Endothelial cell of umbilical vein (primary cell): Measurements from ENCODE around the gene NFKBIA. TPM values are rescaled to one million over a fixed set of nuclear protein-coding genes. Genes with fewer than 3 reads are reported as not detected.

Experiments
- BruUV-seq: library from RNA; stranded (reverse); fragments of 400-500 nt; replicated peaks from 2 replicates; lab custom pipeline; 2021; lab: Mats Ljungman, UMichigan
- CTCF ChIA-PET: fragments of 300-600, 350-600 bp; sonication (Branson Sonifier 250); formaldehyde crosslinking; loops from one replicate; lab custom pipeline; 2021; ENCODE audit warnings: antibody characterized with exemption, inconsistent platforms; lab: Charles Lee
- POLR2A ChIA-PET: fragments of 300-600, 350-600 bp; sonication (Branson Sonifier 250); formaldehyde crosslinking; loops from one replicate; lab custom pipeline; 2021; ENCODE audit warnings: antibody characterized with exemption, inconsistent platforms; lab: Charles Lee
- DNase-seq: peaks from one replicate; pipeline ENCODE4 v3.0.0-alpha.2; 2011; ENCODE audit warnings: low read depth, low spot score
- FAIRE-seq: peaks from 2 replicates; lab custom pipeline; 2011; peaks lifted over from hg19 to GRCh38; lab: Jason Lieb, UNC
- H2AFZ ChIP-seq: 2 replicates; pipeline ENCODE4 v1.6.0; 2012; ENCODE audit warnings: low read depth, low read length, control low read depth, inconsistent platforms
- H3K27ac ChIP-seq: 2 replicates; pipeline ENCODE4 v1.5.1; 2011; ENCODE audit warnings: low read depth, mild to moderate bottlenecking, control low read depth, low read length, moderate library complexity; ENCODE audit not compliant: insufficient read depth
- H3K27me3 ChIP-seq, 2 experiments: 2 replicates each; pipeline versions ENCODE4 v1.6.0 to v1.6.1; 2011; ENCODE audit warnings: low read length in 2 of 2, mixed read lengths in 1 of 2; ENCODE audit not compliant: control insufficient read depth in 2 of 2, insufficient read depth in 2 of 2
- H3K36me3 ChIP-seq, 2 experiments: 2 replicates in 1 of 2; 3 replicates in 1 of 2; pipeline ENCODE4 v1.5.1; 2011; ENCODE audit warnings: low read length in 2 of 2, mild to moderate bottlenecking in 1 of 2, moderate library complexity in 1 of 2; ENCODE audit not compliant: control insufficient read depth in 2 of 2, insufficient read depth in 2 of 2; ENCODE audit errors: extremely low read depth in 1 of 2
- H3K4me1 ChIP-seq: 3 replicates; pipeline ENCODE4 v1.5.1; 2011; ENCODE audit warnings: mild to moderate bottlenecking, low read length; ENCODE audit not compliant: control insufficient read depth, insufficient read depth; ENCODE audit errors: extremely low read depth
- H3K4me2 ChIP-seq: 2 replicates; pipeline ENCODE4 v1.6.1; 2011; ENCODE audit warnings: low read length, control low read depth, mixed read lengths; ENCODE audit not compliant: insufficient read depth
- H3K4me3 ChIP-seq, 3 experiments: fragments of 200-600 bp in 1 of 3; sonication (generic), shearing (Covaris generic) in 1 of 3; replicated peaks in 1 of 3; 2 replicates each; pipeline ENCODE4 v1.5.1; 2011 to 2016; ENCODE audit warnings: control low read depth in 3 of 3, low read length in 3 of 3, mild to moderate bottlenecking in 2 of 3, inconsistent platforms in 1 of 3, low read depth in 1 of 3, moderate library complexity in 1 of 3; ENCODE audit not compliant: insufficient read depth in 1 of 3
- H3K79me2 ChIP-seq: 2 replicates; pipeline ENCODE4 v1.6.0; 2012; ENCODE audit warnings: low read length, inconsistent platforms; ENCODE audit not compliant: control insufficient read depth, insufficient read depth
- H3K9ac ChIP-seq: replicated peaks from 2 replicates; pipeline ENCODE3; 2011; ENCODE audit warnings: low read length, control low read depth; ENCODE audit not compliant: insufficient read depth; ENCODE audit errors: extremely low read depth
- H3K9me1 ChIP-seq: replicated peaks from 3 replicates; pipeline ENCODE4 v1.6.0; 2011; ENCODE audit warnings: mild to moderate bottlenecking, low read length; ENCODE audit not compliant: control insufficient read depth, insufficient read depth; ENCODE audit errors: extremely low read depth
- H3K9me3 ChIP-seq: replicated peaks from 2 replicates; pipeline ENCODE4 v1.5.1; 2012; ENCODE audit warnings: low read length, inconsistent platforms; ENCODE audit not compliant: control insufficient read depth, insufficient read depth
- H4K20me1 ChIP-seq: replicated peaks from 2 replicates; pipeline ENCODE3; 2011; ENCODE audit warnings: mild to moderate bottlenecking, low read length; ENCODE audit not compliant: control insufficient read depth, insufficient read depth; ENCODE audit errors: extremely low read depth
- CTCF ChIP-seq, 2 donors: IDR thresholded peaks; 1 replicate in 1 of 2; 2 replicates in 1 of 2; pipeline ENCODE4 v1.5.1; 2011; ENCODE audit warnings: low read length in 2 of 2, mild to moderate bottlenecking in 2 of 2, moderate library complexity in 2 of 2, control low read depth in 1 of 2, inconsistent platforms in 1 of 2, low read depth in 1 of 2; ENCODE audit not compliant: insufficient read depth in 1 of 2; ENCODE audit errors: extremely low read depth in 1 of 2
- EZH2 ChIP-seq: IDR thresholded peaks from 2 replicates; pipeline ENCODE4 v1.6.1; 2012; ENCODE audit warnings: borderline replicate concordance, low read depth, mild to moderate bottlenecking, moderate library complexity, low read length, inconsistent platforms; ENCODE audit not compliant: severe bottlenecking
- FOS ChIP-seq: IDR thresholded peaks from 2 replicates; pipeline ENCODE4 v1.6.1; 2011; ENCODE audit warnings: mild to moderate bottlenecking, low read length, moderate library complexity, borderline replicate concordance; ENCODE audit not compliant: insufficient read depth
- GATA2 ChIP-seq: IDR thresholded peaks from 2 replicates; pipeline ENCODE4 v1.7.0; 2011; ENCODE audit warnings: low read depth, mild to moderate bottlenecking, moderate library complexity, mixed read lengths, low read length; ENCODE audit not compliant: insufficient read length, insufficient read depth
- JUN ChIP-seq: IDR thresholded peaks from 2 replicates; pipeline ENCODE4 v1.6.1; 2011; ENCODE audit warnings: borderline replicate concordance, low read depth; ENCODE audit not compliant: insufficient read length, insufficient read depth
- MYC ChIP-seq: IDR thresholded peaks from one replicate; pipeline ENCODE4 v1.6.1; 2011; ENCODE audit warnings: mild to moderate bottlenecking, low read depth, low read length
- POLR2A ChIP-seq: IDR thresholded peaks from 2 replicates; pipeline ENCODE4 v1.6.1; 2012; ENCODE audit warnings: low read depth, mild to moderate bottlenecking, control low read depth, low read length
- POLR2AphosphoS5 ChIP-seq: IDR thresholded peaks from 2 replicates; pipeline ENCODE4 v1.6.1; 2012; ENCODE audit warnings: low read depth, mild to moderate bottlenecking, control low read depth, low read length, moderate library complexity; ENCODE audit not compliant: insufficient read depth
- dilution Hi-C: fragments of 300-500 bp; cut with MboI; formaldehyde crosslinking; loops from one replicate; pipeline ENCODE4 v1.15.0; 2019; ENCODE audit warnings: low sequenced_read_pairs; ENCODE audit not compliant: extremely low pct_ligation_motif_present
- intact Hi-C: fragments of 100-400 bp; cut with micrococcal nuclease; formaldehyde crosslinking; loops from one replicate; pipeline ENCODE4 v1.10.0; 2022
- polyA plus RNA-seq, 4 experiments: library from polyadenylated mRNA; depleted of rRNA in 3 of 4; stranded (reverse) in 3 of 4; unstranded in 1 of 4; fragments of >200 nt; gene quantifications; 2 replicates each; pipeline versions ENCODE4 v1.2.1 to v1.2.3, GENCODE V29; 2011 to 2012; ENCODE audit warnings: missing spikeins in 1 of 4
- total RNA-seq: library from RNA; stranded (reverse); gene quantifications from 2 replicates; pipeline ENCODE4 v1.2.3, GENCODE V29; 2021
- TF ChIP-seq, protein P1 (sequence below): IDR thresholded peaks from 2 replicates; pipeline ENCODE4 v1.6.1; 2011; ENCODE audit not compliant: insufficient read depth, insufficient read length

NFKBIA gene
- total and polyA plus RNA-seq, 2 donors (not counting 3 experiments of a cell fraction or from before 2014, with no cell fraction given), result 55.7 to 82.8 TPM

DNA sequence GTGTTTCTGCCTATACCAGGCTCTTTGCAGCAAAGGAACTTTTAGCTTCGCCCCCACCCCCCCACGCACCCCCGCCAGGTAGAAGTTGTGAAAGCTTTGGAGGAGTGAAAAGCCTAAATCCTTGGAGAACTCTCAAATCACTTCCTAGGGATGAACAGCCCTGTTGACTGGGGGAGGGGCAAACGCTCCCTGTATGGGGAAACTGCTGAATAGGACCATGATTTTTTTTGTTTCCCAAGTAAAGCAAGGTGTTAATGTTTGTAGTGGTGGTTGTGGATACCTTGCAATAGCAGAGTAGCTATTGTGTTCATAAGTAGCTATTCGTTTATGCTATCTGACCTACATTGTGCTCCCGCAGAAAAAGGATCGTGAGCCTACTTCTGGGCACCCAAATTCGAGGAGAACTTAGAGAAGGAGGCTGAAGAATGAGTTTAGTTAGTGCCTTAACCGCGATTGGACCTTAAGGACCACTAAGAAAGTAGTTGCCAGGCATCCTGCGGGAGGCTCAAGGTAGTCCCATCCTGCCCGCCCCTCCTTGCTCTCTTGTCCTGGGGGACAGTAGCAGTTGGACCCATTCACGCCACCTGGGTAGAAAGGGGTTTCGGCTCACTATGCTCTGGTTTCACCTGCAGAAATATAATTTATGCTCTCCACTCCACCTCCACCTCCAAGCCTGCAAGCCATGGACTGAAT lies 901 bp upstream of the NFKBIA start:
- no TSS peak for BruUV-seq
- Histone ChIP-seq H3K4me2 (peak overlapping the region; percentile 82), H3K27me3 (no peaks in the 10 kb centered on the region), H3K9me1 (no peaks in the 10 kb centered on the region), H3K79me2 (peaks cover 23% of the 10 kb centered on the region), H3K9me3 (no peaks in the 10 kb centered on the region), H3K9ac (peak overlapping the region; percentile 99), H3K4me1 (peaks cover 44% of the 10 kb centered on the region), H4K20me1 (no peaks in the 10 kb centered on the region), H3K4me3 (peak overlapping the region; percentile 74 to 89 (median 76)), H3K36me3 (peaks cover 14 to 21% of the 10 kb centered on the region in 2 experiments), H3K27ac (peak overlapping the region; percentile 97), H2AFZ (peak overlapping the region; percentile 68)
- dilution Hi-C loops, result no loop called here
- ChIA-PET CTCF (interaction anchor here (0.7 to 4.3 kb wide), 12 partner anchors 8 to 282 kb away, joined by 3 to 53 read pairs (median 14); partner anchors contain the start of gene PSMA6), POLR2A (interaction anchor here (0.5 to 2.4 kb wide), 7 partner anchors 9 to 528 kb away, joined by 3 to 16 read pairs (median 7); partner anchors contain the start of gene PSMA6)
- intact Hi-C loops, result loop anchor here (2.0 kb wide), 1 partner anchor 69 kb away; no protein-coding TSS in a partner anchor
- TF ChIP-seq JUN (no peak), POLR2AphosphoS5 (no peak), MYC (no peak), POLR2A (no peak), GATA2 (no peak), CTCF (IDR thresholded peaks at IDR 0.05; ENCODE audit: extremely low read depth in 1 of 2, insufficient read depth in 1 of 2, low read depth in 1 of 2, low read length in 2 of 2) (no peak), FOS (no peak), EZH2 (no peak)
- TF ChIP-seq, protein P1, sequence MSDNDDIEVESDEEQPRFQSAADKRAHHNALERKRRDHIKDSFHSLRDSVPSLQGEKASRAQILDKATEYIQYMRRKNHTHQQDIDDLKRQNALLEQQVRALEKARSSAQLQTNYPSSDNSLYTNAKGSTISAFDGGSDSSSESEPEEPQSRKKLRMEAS, result no peak
- peak; percentile 53 for FAIRE-seq
- DNase-seq, result no peak
